ENCODE measurements around the gene AKIRIN1. TPM values are rescaled to one million over a fixed set of nuclear protein-coding genes. Genes with fewer than 3 reads are reported as not detected.
"Not testable (repeated sequence)": the region's sequence is repeated elsewhere in the genome, so short reads cannot be mapped to it uniquely, and the experiment has no call there.

AKIRIN1 gene
- total RNA-seq, 1 donor from 2014 or later = 24.2 TPM

GRCh38 chr1:38992412-38993111, 1.5 kb downstream of the AKIRIN1 start:
- DNase-seq (ENCODE audit: low spot score) = no peak
- ATAC-seq = no peak

- ATAC-seq (no peak), DNase-seq (ENCODE audit: low spot score) (no peak)
Observed at GRCh38 chr1:38994196-38994595, 3.1 kb downstream of the AKIRIN1 start.

DNA sequence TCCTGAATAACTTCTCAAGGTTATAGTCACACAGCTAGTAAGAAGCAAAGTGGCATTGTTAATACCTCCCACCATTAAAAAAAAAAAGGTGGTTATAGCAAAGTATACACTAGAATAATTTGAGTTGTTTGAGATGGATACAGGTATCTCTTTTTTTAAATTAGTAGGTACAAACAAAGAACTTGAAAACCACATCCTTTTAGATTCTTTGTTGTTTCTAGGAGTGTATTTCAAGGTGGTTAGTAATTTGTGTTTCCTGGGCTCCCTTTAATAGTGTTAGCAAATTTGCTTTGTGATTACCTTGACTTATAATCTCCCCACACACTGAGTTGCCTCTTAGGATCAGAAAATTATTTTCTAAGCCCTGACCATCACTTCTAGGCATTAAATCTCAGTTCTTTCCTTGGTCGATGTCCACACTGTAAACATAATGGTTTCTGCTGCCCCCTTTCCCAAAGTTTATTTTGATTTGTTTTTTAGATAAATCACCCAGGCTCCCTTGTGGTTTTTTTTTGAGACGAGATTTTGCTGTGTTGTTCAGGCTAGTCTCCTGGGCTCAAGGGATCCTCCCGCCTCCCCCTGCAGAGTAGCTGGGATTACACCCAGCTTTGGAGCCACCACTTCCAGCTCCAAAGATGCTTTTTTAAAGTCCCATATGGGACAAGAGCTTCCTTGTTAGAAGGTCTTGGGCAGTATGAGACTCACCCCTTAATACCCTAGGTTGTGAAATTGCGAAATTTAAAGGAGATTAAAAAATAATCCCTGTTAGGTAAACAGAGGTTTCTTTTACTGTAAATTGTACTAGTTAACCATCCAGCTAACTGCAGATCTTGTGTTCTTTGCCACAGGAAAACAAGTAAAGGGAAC, 6.2 kb downstream of the AKIRIN1 start:
- ATAC-seq = no peak
- no peak for DNase-seq (ENCODE audit: low spot score)

- DNase-seq (ENCODE audit: low spot score) = no peak
- ATAC-seq = no peak
Observed at GRCh38 chr1:38997901-38998190, 6.8 kb downstream of the AKIRIN1 start.

DNA sequence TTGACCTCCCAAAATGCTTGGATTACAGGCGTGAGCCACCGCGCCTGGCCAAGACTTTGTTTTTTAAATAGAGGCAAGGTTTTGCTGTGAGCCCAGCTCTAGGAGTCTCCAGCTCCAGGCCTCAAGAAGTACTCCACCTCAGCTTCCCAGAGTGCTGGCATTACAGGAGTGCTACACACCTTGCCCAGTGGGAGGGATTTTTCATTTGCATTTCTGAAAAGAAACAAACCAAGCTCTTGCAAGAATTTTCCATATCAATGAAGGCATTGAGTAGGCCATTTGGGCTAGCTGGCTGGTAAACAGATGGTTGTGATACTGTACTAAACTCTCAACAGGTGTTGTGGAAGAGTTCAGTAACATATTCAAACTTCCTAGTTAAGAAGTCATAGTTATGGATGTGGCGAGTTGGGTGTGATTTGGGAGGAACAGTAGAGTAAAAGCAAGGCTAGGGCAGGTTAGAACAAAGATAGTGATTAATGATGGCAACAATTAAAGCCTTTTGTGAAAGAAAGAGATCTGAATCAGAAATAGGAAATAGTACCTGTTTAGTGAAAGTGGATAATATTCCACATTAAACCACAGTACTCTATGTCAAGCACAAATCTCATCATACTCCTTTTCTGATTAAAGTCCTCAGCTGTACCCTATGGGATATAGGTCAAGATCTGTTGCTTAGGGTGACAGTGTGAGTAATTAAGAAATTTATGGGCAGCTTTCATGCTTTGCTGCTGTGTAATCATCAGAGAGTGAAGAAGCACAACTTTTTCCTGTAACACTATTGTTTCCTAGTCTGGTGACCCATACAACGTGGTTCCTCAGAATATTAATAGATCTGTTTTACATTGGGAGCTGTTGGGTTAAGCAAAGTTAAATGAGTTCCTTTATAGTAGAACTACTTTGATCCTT, 10.7 kb downstream of the AKIRIN1 start:
- DNase-seq (ENCODE audit: low spot score) (no peak), ATAC-seq (no peak)

DNA sequence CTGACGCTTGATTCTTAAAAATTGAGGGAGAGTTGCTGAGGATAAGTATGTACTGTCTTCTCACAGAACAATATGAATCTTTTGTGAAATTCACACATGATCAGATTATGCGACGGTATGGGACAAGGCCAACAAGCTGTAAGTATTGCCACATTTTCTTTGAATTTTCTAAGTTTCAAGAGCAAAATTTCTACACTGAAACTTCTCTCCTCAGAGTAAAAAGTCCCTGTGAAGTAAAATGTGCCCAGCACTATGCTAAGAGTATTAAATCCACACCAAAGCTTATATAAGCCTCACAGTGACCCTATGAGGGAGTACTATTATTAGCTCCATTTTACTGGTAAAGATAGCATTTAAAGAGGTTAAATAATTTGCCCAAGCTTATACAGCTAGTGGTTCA, 12.2 kb downstream of the AKIRIN1 start:
- DNase-seq (ENCODE audit: low spot score) = no peak
- ATAC-seq = no peak

DNA sequence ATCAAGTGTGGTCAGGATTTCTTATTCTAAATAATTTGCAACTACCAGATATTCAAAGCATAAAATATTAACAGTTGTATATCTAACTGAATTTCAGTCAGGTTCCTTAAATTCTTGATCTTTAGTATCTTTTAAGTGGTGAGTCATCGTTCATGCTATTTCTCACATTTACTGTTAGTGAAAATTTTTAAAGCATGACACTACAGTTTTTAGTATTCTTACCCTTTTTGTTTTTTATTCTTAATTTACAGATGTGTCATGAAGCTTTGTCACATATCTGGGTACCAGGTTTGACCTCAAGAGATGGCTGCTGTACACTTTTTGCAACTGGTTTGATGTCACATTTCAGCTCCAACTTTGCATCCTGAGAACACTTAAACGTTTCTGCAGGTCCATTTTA, 12.7 kb downstream of the AKIRIN1 start:
- DNase-seq (ENCODE audit: low spot score) (no peak), ATAC-seq (no peak)

GRCh38 chr1:39006287-39006686, 15.2 kb downstream of the AKIRIN1 start:
- no peak for DNase-seq (ENCODE audit: low spot score)
- no peak for ATAC-seq

DNA sequence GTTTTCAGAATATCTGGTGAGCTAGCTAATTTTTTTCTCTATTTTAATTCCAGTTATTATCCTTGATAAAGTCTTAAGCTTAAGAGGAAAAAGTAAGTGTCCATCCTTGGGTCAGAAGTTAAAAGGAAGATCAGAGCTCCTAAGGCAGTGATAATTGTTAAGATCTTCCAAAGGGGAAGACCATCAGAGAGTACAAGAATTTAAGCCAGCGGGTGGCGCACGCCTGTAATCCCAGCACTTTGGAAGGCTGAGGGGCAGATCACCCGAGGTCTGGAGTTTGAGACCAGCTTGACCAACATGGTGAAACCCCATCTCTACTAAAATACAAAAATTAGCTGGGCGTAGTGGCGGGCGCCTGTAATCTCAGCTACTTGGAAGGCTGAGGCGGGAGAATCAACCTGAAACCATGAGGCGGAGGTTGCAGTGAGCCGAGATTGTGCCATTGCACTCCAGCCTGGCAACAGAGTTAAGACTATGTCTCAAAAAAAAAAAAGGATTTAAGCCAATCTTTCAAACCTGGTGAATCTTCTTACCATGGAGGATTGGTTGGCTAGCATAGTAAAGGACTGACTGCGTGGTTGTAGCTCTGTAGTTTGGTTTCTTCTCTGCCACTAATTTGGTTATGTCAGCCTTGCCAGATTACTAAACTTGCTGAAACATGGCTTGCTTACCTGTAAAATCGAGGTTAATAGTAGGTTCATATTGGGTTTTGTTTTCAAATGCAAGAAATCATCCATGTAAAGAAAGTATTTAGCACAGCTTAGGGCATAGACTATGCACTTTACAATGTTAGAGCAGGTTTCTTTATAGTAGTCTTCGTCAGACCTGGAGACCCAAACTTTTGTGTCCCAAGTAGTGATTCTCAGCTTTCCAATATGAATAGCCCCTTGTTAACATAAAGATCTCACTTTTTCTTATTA, 15.9 kb downstream of the AKIRIN1 start:
- ATAC-seq (no peak), DNase-seq (ENCODE audit: low spot score) (no peak)

- ATAC-seq; DNase-seq (ENCODE audit: low spot score): not testable (repeated sequence)
Observed at GRCh38 chr1:39014956-39015355, 23.9 kb downstream of the AKIRIN1 start.

DNA sequence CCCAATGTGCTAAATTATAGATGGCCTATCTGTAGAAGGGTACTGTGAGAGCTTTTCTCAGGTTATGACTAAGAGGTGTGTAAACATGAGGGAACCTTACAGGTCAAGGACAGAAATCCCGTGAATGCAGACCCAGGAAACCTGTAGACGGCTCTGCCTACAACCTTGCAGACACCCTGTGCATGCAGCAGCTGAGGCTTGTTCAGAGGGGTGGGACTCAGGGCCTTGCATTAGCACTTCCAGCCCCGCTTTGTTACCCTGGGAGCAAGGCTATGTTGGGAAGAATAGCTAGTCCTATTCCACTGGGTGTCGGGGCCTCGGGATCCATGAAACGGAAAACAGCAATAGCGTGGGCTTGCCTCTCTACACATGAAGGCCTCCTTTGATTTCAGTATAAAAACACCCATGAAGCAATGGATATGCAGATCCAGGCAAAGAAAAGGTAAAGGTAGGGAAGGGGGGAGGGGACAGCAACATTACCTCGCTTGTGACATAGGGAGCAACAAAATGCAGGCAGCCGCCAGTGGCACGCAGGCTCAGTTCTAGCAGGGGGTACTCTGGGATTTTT, 25.6 kb downstream of the AKIRIN1 start:
- ATAC-seq (no peak), DNase-seq (ENCODE audit: low spot score) (no peak)

DNA sequence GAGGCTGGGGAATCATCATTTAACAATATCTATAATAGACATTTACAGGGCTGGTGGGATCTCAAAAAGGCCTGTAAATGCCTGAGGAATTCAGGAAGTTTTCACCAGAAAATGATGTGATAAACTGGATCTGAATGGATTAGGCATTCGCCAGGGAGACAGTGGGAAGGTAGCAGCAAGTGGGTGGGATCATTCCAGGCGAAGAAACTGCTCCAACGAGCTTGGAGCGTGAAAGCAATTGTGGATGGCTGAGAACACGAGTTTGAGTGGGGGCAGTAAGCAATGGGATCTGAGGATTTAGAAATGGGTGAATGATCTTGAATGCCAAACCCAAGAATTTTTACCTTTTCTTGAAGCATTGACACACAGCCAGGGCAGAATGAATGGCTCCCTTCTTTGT, 26.2 kb downstream of the AKIRIN1 start:
- DNase-seq (ENCODE audit: low spot score) = no peak
- ATAC-seq = no peak

GRCh38 chr1:39020494-39020893, 29.4 kb downstream of the AKIRIN1 start:
- not testable (repeated sequence) for ATAC-seq; DNase-seq (ENCODE audit: low spot score)

- ATAC-seq (no peak), DNase-seq (ENCODE audit: low spot score) (no peak)
Observed at GRCh38 chr1:39021426-39021825, 30.4 kb downstream of the AKIRIN1 start.

DNA sequence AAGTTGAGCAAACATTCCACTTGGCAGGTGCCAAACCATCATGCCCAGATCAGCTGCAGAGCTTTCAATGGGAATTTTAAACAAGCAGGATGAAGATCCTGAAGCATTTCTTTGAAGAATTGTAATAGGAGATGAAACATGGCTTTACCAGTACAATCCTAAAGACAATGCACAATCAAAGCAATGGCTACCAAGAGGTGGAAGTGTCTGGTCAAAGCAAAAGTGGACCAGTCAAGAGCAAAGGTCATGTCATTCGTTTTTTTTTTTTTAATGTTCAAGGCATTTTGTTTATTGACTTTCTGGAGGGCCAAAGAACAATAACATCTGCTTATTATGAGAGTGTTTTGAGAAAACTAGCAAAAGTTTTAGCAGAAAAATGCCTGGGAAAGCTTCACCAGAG, 32.1 kb downstream of the AKIRIN1 start:
- ATAC-seq = no peak
- DNase-seq (ENCODE audit: low spot score) = no peak

DNA sequence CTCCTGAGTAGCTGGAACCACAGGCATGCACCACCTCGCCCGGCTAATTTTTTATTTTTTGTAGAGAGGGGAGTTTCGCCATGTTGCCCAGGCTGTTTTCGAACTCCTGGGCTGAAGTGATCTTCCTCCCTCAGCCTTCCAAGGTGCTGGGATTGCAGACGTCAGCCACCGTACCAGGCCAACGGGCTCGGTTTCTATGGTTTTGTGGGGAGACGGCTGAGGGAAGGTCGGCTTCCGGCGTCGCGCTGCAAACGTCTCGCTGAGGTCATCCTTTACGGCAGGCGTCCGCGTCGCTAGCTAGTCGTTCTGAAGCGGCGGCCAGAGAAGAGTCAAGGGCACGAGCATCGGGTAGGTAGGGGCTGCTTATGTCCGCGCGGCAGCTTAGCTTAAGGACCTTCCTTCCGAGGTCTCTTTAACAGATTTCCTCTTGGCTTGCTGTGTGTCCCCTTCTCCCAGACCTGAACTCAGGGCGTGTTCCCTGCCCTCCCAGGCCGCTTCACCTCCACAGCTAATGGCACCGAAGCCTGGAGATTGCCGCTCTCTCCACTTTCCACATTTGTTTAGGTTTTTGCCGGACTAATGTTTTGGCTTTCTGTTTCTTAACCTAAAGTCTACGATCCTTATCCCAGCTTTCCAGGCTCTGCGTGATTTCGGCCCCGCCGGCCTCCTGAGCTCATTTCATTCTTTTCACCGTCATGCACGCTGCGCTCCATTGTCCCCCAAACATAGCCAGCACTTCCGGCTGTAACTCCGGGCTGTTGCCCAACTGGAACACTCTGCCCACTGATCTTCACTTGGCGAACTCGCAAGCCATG, 35.2 kb downstream of the AKIRIN1 start, which contains the start of gene NDUFS5:
Gene NDUFS5 (plus strand): TSS at position 300 of the 815 bp plus-strand sequence. CDS start 2,375 bp downstream, outside the sequence.
- peak; percentile 90 for DNase-seq (ENCODE audit: low spot score)
- ATAC-seq = peak; percentile 95

- ATAC-seq (no peak), DNase-seq (ENCODE audit: low spot score) (no peak)
Observed at GRCh38 chr1:39026866-39027507, 35.9 kb downstream of the AKIRIN1 start.

- ATAC-seq = no peak
- DNase-seq (ENCODE audit: low spot score) = no peak
Observed at GRCh38 chr1:39034114-39034654, 43.1 kb downstream of the AKIRIN1 start.
